Adrenal gland (tissue), 12 donors: Measurements from ENCODE around the gene IL31. TPM values are rescaled to one million over a fixed set of nuclear protein-coding genes. Genes with fewer than 3 reads are reported as not detected.
"Not testable (repeated sequence)": the region's sequence is repeated elsewhere in the genome, so short reads cannot be mapped to it uniquely, and the experiment has no call there.

Source experiments
- DNase-seq, 7 donors: peaks; one replicate each; pipeline ENCODE4 v3.0.0-alpha.2; 2019 to 2020
- H3K27ac ChIP-seq, 5 donors: fragments of 200-600 bp; sonication (generic) in 4 of 5; 1 replicate in 3 of 5; 2 replicates in 2 of 5; pipeline versions ENCODE4 v1.5.1 to v1.8.0; 2016 to 2020; ENCODE audit warnings: mild to moderate bottlenecking in 1 of 5
- H3K27me3 ChIP-seq: fragments of 200-600 bp; 2 replicates; pipeline ENCODE4 v1.8.0; 2021
- H3K36me3 ChIP-seq, 2 donors: fragments of 200-600 bp; replicated peaks in 1 of 2; 1 replicate in 1 of 2; 2 replicates in 1 of 2; pipeline versions ENCODE4 v1.5.1 to v1.8.0; 2018 to 2022
- H3K4me1 ChIP-seq, 2 donors: fragments of 200-600 bp; replicated peaks in 1 of 2; 1 replicate in 1 of 2; 2 replicates in 1 of 2; pipeline versions ENCODE4 v1.5.1 to v1.8.0; 2018 to 2021
- H3K4me3 ChIP-seq, 4 donors: fragments of 200-600 bp; sonication (generic) in 3 of 4; one replicate each; pipeline ENCODE4 v1.5.1; 2016 to 2018
- H3K9me3 ChIP-seq, 3 donors: fragments of 200-600 bp; sonication (generic) in 1 of 3; replicated peaks in 1 of 3; 1 replicate in 2 of 3; 2 replicates in 1 of 3; pipeline versions ENCODE4 v1.5.1 to v1.8.0; 2016 to 2021
- POLR2A ChIP-seq, 2 donors: fragments of 450-650 bp; IDR thresholded peaks; one replicate each; pipeline ENCODE4 v1.6.1; 2017; ENCODE audit warnings: antibody characterized with exemption in 2 of 2, mild to moderate bottlenecking in 2 of 2, moderate library complexity in 1 of 2
- WGBS, 4 donors: extraction: QIAGEN DNeasy Blood & Tissue Kit in 2 of 4; methylation state at CpG; one replicate each; pipeline versions ENCODE4 v1.1.5 to v1.1.7; 2013 to 2017; 5-methylcytosine and 5-hydroxymethylcytosine counted together
- intact Hi-C, 2 donors: fragments of 100-400 bp; cut with DNase I; formaldehyde crosslinking; loops; one replicate each; pipeline versions ENCODE4 v1.14.1 to v1.15.0; 2022 to 2023
- polyA plus RNA-seq, 3 donors: library from polyadenylated mRNA; stranded (reverse); fragments of 200-250 nt in 2 of 3; fragments of 350-450 nt in 1 of 3; fragmentation: Illumina TruSeq in 1 of 3; extraction: RNeasy Lipid Tissue Mini Kit (QIAGEN cat#74804) in 1 of 3; gene quantifications; one replicate each; pipeline ENCODE4 v1.2.3, GENCODE V29; 2013 to 2014
- total RNA-seq, 9 donors: library from RNA; depleted of rRNA in 4 of 9; stranded (reverse); fragments of >200 nt in 4 of 9; fragments of 120-200 nt in 1 of 9; fragmentation: NEBNext Ultra II Directional in 1 of 9; extraction: Animal tissue kit (Norgen Biotek cat#: 25700) in 1 of 9; gene quantifications; one replicate each; pipeline versions ENCODE4 v1.1.0 to v1.2.4, GENCODE V29; 2013 to 2023
- TF ChIP-seq, protein P1 (sequence below), 6 experiments: fragments of 450-650 bp in 4 of 6; fragments of 200-600 bp in 2 of 6; sonication (generic) in 1 of 6; IDR thresholded peaks; 1 replicate in 5 of 6; 2 replicates in 1 of 6; pipeline versions ENCODE4 v1.5.1 to v1.8.0; 2016 to 2021; ENCODE audit warnings: antibody characterized with exemption in 6 of 6, mild to moderate bottlenecking in 2 of 6, moderate library complexity in 1 of 6
- donor health status: healthy with polysubstance abuse.
- donor health status: Bipolar disorder and iron deficiency.
- donor health status: DM: yes; HTN: yes; CAD: no.
- donor health status: DM: no; HTN: no; CAD: no.
- donor health status: DM: no; HTN: no; CAD: no.
- donor health status: DM: yes; HTN: yes; CAD: no.

The IL31 gene
- total and polyA plus RNA-seq, 12 donors: not detected

DNA sequence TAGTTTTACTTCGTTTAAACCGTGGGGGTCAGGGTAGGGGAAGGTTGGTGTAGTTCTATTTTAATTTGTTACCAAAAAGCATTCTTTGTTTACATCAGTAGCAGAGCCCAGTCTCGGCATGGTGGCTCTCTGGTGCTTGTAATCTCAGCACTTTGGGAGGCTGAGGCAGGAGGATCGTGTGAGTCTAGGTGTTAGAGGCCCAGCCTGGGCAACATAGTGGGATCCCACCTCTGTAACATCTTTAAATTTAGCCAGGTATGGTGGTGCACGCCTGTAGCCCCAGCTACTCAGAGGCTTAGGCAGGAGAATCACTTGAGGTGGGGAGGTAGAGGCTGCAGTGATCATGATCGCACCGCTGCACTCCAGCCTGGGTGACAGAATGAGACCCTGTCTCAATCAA, 11.1 kb upstream of the IL31 start:
- TF ChIP-seq POLR2A (IDR thresholded peaks at IDR 0.05): no peak
- TF ChIP-seq, protein P1, sequence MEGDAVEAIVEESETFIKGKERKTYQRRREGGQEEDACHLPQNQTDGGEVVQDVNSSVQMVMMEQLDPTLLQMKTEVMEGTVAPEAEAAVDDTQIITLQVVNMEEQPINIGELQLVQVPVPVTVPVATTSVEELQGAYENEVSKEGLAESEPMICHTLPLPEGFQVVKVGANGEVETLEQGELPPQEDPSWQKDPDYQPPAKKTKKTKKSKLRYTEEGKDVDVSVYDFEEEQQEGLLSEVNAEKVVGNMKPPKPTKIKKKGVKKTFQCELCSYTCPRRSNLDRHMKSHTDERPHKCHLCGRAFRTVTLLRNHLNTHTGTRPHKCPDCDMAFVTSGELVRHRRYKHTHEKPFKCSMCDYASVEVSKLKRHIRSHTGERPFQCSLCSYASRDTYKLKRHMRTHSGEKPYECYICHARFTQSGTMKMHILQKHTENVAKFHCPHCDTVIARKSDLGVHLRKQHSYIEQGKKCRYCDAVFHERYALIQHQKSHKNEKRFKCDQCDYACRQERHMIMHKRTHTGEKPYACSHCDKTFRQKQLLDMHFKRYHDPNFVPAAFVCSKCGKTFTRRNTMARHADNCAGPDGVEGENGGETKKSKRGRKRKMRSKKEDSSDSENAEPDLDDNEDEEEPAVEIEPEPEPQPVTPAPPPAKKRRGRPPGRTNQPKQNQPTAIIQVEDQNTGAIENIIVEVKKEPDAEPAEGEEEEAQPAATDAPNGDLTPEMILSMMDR (IDR thresholded peaks at IDR 0.05): no peak
- no peak for DNase-seq
- Histone ChIP-seq H3K9me3 (no peaks in the 10 kb centered on the region), H3K27ac (no peak overlapping the region), H3K36me3 (no peaks in the 10 kb centered on the region), H3K27me3 (no peaks in the 10 kb centered on the region), H3K4me3 (no peak overlapping the region), H3K4me1 (no peaks in the 10 kb centered on the region)
- intact Hi-C loops: loop anchor here in 1 of 2 donors (10.0 kb wide), 1 partner anchor 130 kb away; no protein-coding TSS in a partner anchor
- WGBS, 4 donors: 92 to 95% (median 94%) methylated on average over 5 to 7 of the region's 7 CpGs

DNA sequence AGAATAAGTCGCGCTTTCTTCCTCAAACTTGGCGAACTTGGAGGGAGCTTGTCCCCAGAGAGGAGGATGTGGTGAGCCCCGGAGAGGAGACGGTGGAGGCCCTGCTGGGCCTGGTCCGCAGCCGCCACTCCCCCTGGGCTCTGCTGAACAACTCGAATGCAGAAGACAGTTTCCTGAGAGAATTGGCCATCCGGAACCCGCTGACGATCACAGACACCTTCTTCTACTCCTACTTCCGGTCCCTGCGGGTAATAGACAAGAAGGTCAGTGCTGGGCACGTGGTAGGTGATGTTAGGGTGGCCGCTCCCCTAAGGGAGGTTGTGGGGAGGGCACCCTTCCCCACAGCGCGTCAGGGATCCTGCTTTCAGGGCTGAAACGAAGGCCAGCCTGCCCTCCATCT, 10.5 kb upstream of the IL31 start:
- no peaks in the 10 kb centered on the region for H3K27me3 ChIP-seq
- no peaks in the 10 kb centered on the region for H3K36me3 ChIP-seq
- H3K9me3 ChIP-seq: no peaks in the 10 kb centered on the region
- TF ChIP-seq, protein P1 (IDR thresholded peaks at IDR 0.05): no peak
- no peak for TF ChIP-seq POLR2A (IDR thresholded peaks at IDR 0.05)
- H3K4me1 ChIP-seq: no peaks in the 10 kb centered on the region
- DNase-seq: no peak
- no peak overlapping the region for H3K4me3 ChIP-seq
- no peak overlapping the region for H3K27ac ChIP-seq
- intact Hi-C loops: loop anchor here in 1 of 2 donors (10.0 kb wide), 1 partner anchor 130 kb away; no protein-coding TSS in a partner anchor
- WGBS, 4 donors: 68 to 86% (median 81%) methylated on average over 9 to 18 of the region's 18 CpGs

DNA sequence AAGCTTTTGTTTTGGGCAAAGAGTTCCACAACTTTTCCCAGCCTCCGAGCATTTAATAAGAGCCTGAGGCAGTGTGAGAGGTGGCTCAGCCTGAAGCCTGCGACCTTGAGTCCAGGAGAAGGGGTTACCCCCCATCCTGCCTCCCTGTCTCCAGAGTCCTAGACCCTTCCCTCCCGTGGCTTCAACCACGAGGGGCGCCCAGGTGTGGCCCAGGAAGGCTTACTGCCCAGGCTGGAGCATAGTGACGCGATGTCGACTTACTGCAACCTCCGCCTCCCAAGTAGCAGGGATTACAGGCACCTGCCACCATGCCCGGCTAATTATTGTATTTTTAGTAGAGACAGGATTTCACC, 9.5 kb upstream of the IL31 start:
- Histone ChIP-seq H3K27me3 (no peaks in the 10 kb centered on the region), H3K36me3 (no peaks in the 10 kb centered on the region), H3K4me1 (no peaks in the 10 kb centered on the region), H3K27ac (no peak overlapping the region), H3K9me3 (no peaks in the 10 kb centered on the region), H3K4me3 (peak overlapping the region in 2 of 4 donors; percentile 65 to 82)
- intact Hi-C loops: loop anchor here in 1 of 2 donors (10.0 kb wide), 1 partner anchor 129 kb away; no protein-coding TSS in a partner anchor
- DNase-seq: no peak
- TF ChIP-seq, protein P1 (IDR thresholded peaks at IDR 0.05): no peak
- no peak for TF ChIP-seq POLR2A (IDR thresholded peaks at IDR 0.05)
- 71 to 97% (median 81%) methylated on average over 1 to 10 of the region's 10 CpGs for WGBS, 4 donors

DNA sequence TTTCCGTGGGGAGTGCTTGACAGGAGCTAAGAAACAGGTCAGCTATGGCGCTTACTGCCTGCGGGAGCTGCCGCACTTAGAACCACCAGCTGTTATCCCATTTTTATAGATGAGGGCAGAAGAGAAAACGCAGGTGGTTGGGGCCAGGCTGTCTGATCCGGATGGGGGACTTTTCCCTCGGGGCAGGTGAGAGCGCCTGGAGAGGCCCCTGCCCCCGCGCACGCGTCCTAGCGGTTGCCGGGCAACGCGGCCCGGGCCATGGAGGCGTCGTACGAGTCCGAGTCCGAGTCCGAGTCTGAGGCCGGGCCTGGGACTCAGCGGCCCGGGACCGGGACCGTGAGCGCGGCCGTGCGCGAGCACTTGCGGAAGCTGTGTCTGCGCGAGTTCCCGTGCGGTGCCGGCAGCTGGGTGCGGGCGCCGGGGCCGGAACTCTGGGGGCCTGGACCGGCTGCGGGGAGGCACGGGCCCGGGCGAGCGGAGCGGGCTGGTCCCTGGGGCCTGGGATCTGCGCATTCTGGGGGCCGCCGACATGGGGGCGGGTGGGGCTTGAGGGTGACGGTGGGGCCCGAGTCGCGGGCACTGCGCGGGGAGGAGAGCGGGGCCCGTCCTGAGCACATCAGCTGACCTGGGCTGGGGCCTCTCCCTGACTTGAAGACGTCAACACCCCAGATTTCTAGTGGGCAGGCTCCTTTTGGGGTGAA, 9.0 kb upstream of the IL31 start, which contains the start of gene LRRC43:
Gene LRRC43 (plus strand): TSS at position 237 of the 701 bp plus-strand sequence. CDS start 22 bp downstream, at position 259.
- H3K27me3 ChIP-seq: no peaks in the 10 kb centered on the region
- H3K27ac ChIP-seq: no peak within 1 kb of the TSS
- no peaks in the 10 kb centered on the region for H3K36me3 ChIP-seq
- WGBS, 4 donors: 1 to 4% (median 2%) methylated on average over 13 to 63 of the region's 63 CpGs
- H3K9me3 ChIP-seq: no peaks in the 10 kb centered on the region
- H3K4me3 ChIP-seq: peak within 1 kb of the TSS in 3 of 4 donors; percentile 33 to 82 (median 65)
- DNase-seq: peak in 6 of 7 donors; percentile 31 to 68 (median 45)
- intact Hi-C loops: loop anchor here in 1 of 2 donors (10.0 kb wide), 1 partner anchor 128 kb away; no protein-coding TSS in a partner anchor
- TF ChIP-seq, protein P1 (IDR thresholded peaks at IDR 0.05): no peak
- TF ChIP-seq POLR2A (IDR thresholded peaks at IDR 0.05): no peak
- no peaks in the 10 kb centered on the region for H3K4me1 ChIP-seq

DNA sequence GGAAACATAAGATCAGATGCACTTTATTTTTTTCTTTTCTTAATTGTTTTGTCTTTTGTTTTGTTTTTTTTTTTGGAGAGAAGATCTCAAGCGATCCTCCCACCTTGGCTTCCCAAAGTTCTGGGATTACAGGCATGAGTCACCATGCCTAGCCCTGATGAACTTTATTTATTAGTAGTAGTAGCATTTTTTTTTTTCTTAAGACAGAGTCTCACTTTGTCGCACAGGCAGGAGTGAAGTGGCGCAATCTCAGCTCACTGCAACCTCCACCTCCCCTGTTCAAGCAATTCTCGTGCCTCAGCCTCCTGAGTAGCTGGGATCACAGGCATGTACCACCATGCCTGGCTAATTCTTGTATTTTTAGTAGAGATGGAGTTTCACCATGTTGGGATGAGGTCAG, 2.5 kb upstream of the IL31 start:
- H3K36me3 ChIP-seq, H3K27ac ChIP-seq, H3K4me1 ChIP-seq, intact Hi-C loops, H3K27me3 ChIP-seq, H3K4me3 ChIP-seq, H3K9me3 ChIP-seq, DNase-seq: not testable (repeated sequence)
- WGBS, 4 donors: 74 to 81% (median 77%) methylated on average over 4 of the region's 4 CpGs
